Measurements from ENCODE around the gene SGTA. TPM values are rescaled to one million over a fixed set of nuclear protein-coding genes. Genes with fewer than 3 reads are reported as not detected.

The SGTA gene
- total and polyA plus RNA-seq, 9 of the 15 experiments (the other 6 are each of a cell fraction or from before 2014, with no cell fraction given) = 1.4 to 110 (median 49.9) TPM

DNA sequence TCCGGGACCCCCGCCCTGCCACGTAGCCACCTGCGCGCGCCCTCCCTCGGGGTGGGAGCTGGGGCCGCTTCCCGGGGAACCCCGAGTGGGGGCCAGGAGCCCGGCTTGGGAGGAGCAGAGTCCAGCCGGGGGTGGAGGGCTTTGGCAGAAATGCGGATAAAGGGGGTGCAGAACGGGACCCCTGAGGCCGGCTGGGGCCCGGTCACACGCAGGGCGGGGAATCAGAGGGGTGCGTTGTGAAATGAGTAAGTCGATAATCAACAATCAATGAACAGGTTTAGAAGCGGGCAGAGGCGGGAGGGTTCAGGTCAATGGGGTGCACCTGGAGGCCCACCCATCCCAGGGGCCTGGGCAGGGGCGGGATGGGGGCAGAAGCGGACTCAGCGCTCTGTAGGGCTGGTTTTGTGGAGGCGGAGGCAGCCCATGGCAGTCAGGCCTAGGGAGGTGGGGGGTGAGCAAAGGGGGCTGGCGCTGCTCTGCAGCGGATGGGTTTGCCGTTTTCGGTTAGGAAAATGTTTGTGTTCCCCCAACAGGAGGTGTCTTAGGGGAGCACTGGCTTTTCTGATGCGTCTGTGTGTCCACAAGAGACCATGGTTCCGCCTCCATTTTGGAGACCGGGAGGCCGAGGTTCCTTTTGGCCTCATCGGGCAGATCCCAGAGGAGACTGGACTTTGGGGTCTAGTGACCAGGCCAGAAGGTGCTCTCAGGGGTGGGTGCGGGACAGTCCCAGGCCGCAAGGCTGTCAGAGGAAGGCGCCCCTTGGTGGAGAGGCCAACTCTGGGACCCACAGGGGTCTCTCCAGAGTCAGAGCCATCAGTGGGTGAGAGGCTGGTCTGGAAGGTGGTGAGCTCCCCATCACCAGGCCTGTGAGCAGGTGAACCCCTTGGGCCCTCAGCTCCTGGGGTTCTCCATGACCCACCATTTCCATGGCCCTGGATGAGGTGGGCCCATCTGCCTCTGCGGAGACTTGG is 61.2 kb downstream of the SGTA start (continued):
- TF ChIP-seq, protein P1, sequence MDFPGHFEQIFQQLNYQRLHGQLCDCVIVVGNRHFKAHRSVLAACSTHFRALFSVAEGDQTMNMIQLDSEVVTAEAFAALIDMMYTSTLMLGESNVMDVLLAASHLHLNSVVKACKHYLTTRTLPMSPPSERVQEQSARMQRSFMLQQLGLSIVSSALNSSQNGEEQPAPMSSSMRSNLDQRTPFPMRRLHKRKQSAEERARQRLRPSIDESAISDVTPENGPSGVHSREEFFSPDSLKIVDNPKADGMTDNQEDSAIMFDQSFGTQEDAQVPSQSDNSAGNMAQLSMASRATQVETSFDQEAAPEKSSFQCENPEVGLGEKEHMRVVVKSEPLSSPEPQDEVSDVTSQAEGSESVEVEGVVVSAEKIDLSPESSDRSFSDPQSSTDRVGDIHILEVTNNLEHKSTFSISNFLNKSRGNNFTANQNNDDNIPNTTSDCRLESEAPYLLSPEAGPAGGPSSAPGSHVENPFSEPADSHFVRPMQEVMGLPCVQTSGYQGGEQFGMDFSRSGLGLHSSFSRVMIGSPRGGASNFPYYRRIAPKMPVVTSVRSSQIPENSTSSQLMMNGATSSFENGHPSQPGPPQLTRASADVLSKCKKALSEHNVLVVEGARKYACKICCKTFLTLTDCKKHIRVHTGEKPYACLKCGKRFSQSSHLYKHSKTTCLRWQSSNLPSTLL (IDR thresholded peaks at IDR 0.05) = no peak
- TF ChIP-seq ESRRA (IDR thresholded peaks at IDR 0.05; ENCODE audit: borderline replicate concordance, low read depth) (no peak), ATF1 (CRISPR knock-in tag; IDR thresholded peaks at IDR 0.05) (no peak), ATF1 (tag; IDR thresholded peaks at IDR 0.05) (no peak), HDAC6 (IDR thresholded peaks at IDR 0.05; ENCODE audit: low read depth, low read length) (no peak), KLF10 (CRISPR knock-in tag; IDR thresholded peaks at IDR 0.05) (no peak), MYC (IDR thresholded peaks at IDR 0.05; ENCODE audit: low read depth, low read length) (no peak), MYC (CRISPR knock-in tag; IDR thresholded peaks at IDR 0.05; ENCODE audit: borderline replicate concordance, low read depth) (no peak), FOXA3 (CRISPR knock-in tag; conservative IDR thresholded peaks at IDR 0.05 in 1 of 2, IDR thresholded peaks at IDR 0.05 in 1 of 2) (no peak), CCAR2 (IDR thresholded peaks at IDR 0.05; ENCODE audit: low read depth, low read length) (no peak), CHD4 (IDR thresholded peaks at IDR 0.05; ENCODE audit: insufficient read depth, insufficient replicate concordance, low read depth, low read length, poor library complexity, severe bottlenecking) (no peak), HMG20B (CRISPR knock-in tag; IDR thresholded peaks at IDR 0.05) (no peak), ZNF589 (CRISPR knock-in tag; IDR thresholded peaks at IDR 0.05; ENCODE audit: low read depth) (no peak), CHD2 (IDR thresholded peaks at IDR 0.05; ENCODE audit: low read depth, low read length) (no peak), TFAM (CRISPR knock-in tag; conservative IDR thresholded peaks at IDR 0.05) (no peak), GABPB1 (CRISPR knock-in tag; IDR thresholded peaks at IDR 0.05) (no peak), NR4A1 (CRISPR knock-in tag; IDR thresholded peaks at IDR 0.05) (no peak), NR4A1 (tag; IDR thresholded peaks at IDR 0.05) (no peak)
- TF ChIP-seq, protein P2, sequence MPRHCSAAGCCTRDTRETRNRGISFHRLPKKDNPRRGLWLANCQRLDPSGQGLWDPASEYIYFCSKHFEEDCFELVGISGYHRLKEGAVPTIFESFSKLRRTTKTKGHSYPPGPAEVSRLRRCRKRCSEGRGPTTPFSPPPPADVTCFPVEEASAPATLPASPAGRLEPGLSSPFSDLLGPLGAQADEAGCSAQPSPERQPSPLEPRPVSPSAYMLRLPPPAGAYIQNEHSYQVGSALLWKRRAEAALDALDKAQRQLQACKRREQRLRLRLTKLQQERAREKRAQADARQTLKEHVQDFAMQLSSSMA (CRISPR knock-in tag; IDR thresholded peaks at IDR 0.05) = no peak
- TF ChIP-seq, protein P3, sequence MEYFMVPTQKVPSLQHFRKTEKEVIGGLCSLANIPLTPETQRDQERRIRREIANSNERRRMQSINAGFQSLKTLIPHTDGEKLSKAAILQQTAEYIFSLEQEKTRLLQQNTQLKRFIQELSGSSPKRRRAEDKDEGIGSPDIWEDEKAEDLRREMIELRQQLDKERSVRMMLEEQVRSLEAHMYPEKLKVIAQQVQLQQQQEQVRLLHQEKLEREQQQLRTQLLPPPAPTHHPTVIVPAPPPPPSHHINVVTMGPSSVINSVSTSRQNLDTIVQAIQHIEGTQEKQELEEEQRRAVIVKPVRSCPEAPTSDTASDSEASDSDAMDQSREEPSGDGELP (CRISPR knock-in tag; IDR thresholded peaks at IDR 0.05; ENCODE audit: borderline replicate concordance) = no peak
- TF ChIP-seq, protein P4, sequence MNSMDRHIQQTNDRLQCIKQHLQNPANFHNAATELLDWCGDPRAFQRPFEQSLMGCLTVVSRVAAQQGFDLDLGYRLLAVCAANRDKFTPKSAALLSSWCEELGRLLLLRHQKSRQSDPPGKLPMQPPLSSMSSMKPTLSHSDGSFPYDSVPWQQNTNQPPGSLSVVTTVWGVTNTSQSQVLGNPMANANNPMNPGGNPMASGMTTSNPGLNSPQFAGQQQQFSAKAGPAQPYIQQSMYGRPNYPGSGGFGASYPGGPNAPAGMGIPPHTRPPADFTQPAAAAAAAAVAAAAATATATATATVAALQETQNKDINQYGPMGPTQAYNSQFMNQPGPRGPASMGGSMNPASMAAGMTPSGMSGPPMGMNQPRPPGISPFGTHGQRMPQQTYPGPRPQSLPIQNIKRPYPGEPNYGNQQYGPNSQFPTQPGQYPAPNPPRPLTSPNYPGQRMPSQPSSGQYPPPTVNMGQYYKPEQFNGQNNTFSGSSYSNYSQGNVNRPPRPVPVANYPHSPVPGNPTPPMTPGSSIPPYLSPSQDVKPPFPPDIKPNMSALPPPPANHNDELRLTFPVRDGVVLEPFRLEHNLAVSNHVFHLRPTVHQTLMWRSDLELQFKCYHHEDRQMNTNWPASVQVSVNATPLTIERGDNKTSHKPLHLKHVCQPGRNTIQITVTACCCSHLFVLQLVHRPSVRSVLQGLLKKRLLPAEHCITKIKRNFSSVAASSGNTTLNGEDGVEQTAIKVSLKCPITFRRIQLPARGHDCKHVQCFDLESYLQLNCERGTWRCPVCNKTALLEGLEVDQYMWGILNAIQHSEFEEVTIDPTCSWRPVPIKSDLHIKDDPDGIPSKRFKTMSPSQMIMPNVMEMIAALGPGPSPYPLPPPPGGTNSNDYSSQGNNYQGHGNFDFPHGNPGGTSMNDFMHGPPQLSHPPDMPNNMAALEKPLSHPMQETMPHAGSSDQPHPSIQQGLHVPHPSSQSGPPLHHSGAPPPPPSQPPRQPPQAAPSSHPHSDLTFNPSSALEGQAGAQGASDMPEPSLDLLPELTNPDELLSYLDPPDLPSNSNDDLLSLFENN (IDR thresholded peaks at IDR 0.05; ENCODE audit: low read depth in 2 of 2, low read length in 2 of 2) = no peak

All from K562 (cell line).